AG09319 (cell line): Measurements from ENCODE around the gene SDHB.

ENCODE experiments used
- DNase-seq: peaks from one replicate; pipeline ENCODE4 v3.0.0-alpha.2; 2010; ENCODE audit warnings: low read depth; ENCODE audit errors: extremely low read depth
- TF ChIP-seq, protein P1 (sequence below): IDR thresholded peaks from 2 replicates; pipeline ENCODE4 v1.5.1; 2011; ENCODE audit warnings: low read depth, mild to moderate bottlenecking, inconsistent platforms, low read length, moderate library complexity

Gene SDHB

DNA sequence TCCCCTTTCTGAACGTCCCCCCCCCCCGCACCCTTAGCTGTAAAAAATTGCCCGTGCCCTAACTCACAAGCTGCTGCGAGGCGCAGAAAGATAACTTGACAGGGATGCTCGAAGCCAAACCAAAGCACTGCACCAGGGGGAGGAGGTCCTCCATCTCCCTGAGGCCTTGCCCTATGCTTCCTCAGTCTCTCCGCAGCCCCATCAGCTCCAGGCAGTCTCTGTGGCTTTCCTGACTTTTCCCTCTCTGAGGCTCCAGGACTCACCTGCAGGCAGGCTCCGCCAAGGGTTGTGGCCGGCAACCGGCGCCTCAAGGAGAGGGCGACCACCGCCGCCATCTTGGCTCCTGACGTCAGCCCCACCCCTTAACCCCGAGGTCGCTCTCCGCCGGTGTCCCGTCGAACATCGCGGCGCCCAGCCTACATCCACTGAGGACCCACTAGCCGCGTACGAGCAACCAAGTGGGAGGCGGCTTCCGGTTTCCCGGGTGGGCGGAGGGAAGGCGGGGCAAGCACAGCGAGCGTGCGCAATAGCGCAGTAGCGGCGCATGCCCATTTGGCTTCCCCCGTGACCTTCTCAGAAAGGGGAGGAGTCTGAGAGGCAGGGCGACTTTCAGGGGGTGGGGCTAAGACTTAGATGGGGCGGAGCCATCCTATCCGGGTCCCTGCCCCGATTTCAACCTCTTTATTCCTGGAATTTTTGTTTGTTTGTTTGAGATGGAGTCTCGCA is at the start of gene SDHB:
Gene SDHB (minus strand): TSS at position 348 of the 726 bp plus-strand sequence. CDS start 13 bp downstream, at position 335.
- TF ChIP-seq, protein P1, sequence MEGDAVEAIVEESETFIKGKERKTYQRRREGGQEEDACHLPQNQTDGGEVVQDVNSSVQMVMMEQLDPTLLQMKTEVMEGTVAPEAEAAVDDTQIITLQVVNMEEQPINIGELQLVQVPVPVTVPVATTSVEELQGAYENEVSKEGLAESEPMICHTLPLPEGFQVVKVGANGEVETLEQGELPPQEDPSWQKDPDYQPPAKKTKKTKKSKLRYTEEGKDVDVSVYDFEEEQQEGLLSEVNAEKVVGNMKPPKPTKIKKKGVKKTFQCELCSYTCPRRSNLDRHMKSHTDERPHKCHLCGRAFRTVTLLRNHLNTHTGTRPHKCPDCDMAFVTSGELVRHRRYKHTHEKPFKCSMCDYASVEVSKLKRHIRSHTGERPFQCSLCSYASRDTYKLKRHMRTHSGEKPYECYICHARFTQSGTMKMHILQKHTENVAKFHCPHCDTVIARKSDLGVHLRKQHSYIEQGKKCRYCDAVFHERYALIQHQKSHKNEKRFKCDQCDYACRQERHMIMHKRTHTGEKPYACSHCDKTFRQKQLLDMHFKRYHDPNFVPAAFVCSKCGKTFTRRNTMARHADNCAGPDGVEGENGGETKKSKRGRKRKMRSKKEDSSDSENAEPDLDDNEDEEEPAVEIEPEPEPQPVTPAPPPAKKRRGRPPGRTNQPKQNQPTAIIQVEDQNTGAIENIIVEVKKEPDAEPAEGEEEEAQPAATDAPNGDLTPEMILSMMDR = no peak
- DNase-seq = peak; percentile 97

DNA sequence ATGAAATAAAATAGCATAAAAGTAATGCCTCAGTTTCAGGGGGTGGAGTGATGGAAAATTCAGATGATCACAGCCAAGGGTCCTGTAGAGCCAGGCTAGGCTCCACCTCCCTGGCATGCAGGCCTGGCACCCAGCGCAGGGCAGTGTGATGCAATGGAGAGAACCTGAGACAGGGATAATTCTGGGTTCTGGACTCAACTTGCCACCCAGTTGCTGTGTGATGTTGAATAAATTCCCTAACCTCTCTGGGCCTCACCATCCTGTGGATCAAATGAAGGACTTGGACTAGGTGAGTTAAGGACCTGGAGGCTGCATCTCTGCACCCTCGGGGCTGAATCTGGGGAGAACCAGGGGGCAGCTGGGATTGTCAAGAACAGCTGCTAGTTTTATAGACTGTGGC is 48.4 kb upstream of the SDHB start:
- no peak for DNase-seq
- TF ChIP-seq, protein P1 = no peak

GRCh38 chr1:17101261-17101660 is 47.4 kb upstream of the SDHB start:
- TF ChIP-seq, protein P1 = no peak
- no peak for DNase-seq

- DNase-seq = no peak
- TF ChIP-seq, protein P1 = no peak
These were observed 45.9 kb upstream of the SDHB start for GRCh38 chr1:17099616-17100340.

GRCh38 chr1:17098446-17099317 is 44.9 kb upstream of the SDHB start:
- DNase-seq = no peak
- TF ChIP-seq, protein P1 = no peak

DNA sequence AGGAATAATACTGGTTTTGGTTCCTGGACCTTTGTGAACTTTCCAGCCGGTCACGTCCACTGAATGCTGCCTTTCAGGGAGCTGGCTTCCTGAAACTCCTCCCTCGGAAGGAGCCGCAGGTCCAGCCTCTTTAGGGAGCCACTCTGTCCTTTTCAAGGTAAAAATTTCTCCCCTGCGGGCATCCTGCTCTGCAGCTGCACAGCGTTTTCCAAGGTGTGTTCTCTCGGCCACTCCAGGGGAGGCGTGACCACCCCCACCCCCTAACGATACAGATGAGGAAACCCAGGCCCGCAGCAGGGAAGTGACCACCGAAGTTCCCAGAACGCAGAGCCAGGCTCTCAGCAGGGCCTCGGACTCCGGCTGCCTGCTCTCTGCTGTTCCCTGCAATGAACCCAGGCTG is 44.0 kb upstream of the SDHB start:
- no peak for DNase-seq
- TF ChIP-seq, protein P1 = no peak

- no peak for DNase-seq
- TF ChIP-seq, protein P1 = no peak
These were observed 43.3 kb upstream of the SDHB start for GRCh38 chr1:17097147-17097546.
